Omental fat pad (tissue), 4 donors: Measurements from ENCODE around the gene FLT4. TPM values are rescaled to one million over a fixed set of nuclear protein-coding genes. Genes with fewer than 3 reads are reported as not detected.

ENCODE experiments used
- ATAC-seq: fragments of 150-250 bp; one replicate; pipeline ENCODE4 v1.9.1; 2016; ENCODE audit warnings: mild to moderate bottlenecking, moderate library complexity; ENCODE audit not compliant: low FRiP score
- DNase-seq: peaks from one replicate; pipeline ENCODE4 v3.0.0-alpha.2; 2019; ENCODE audit warnings: low spot score
- CTCF ChIP-seq, 3 donors: fragments of 450-650 bp; IDR thresholded peaks; one replicate each; pipeline ENCODE4 v1.5.1; 2016 to 2017; ENCODE audit warnings: antibody characterized with exemption in 3 of 3, mild to moderate bottlenecking in 3 of 3, moderate library complexity in 2 of 3
- total RNA-seq, 4 donors: library from RNA; depleted of rRNA; stranded (reverse); fragments of >200 nt; gene quantifications; one replicate each; pipeline ENCODE4 v1.1.0, GENCODE V29; 2016

FLT4 gene
- total RNA-seq, 4 donors from 2014 or later: 8.9 to 50.6 (median 15.4) TPM

GRCh38 chr5:180599981-180600553 is 49.3 kb downstream of the FLT4 start:
- ATAC-seq: no peak
- no peak for TF ChIP-seq CTCF (IDR thresholded peaks at IDR 0.05)
- no peak for DNase-seq

GRCh38 chr5:180599590-180599914 is 49.8 kb downstream of the FLT4 start:
- TF ChIP-seq CTCF (IDR thresholded peaks at IDR 0.05): no peak
- ATAC-seq: no peak
- no peak for DNase-seq

- DNase-seq (no peak), ATAC-seq (no peak)
- TF ChIP-seq CTCF (IDR thresholded peaks at IDR 0.05): no peak
Measured at GRCh38 chr5:180598797-180599589, 50.4 kb downstream of the FLT4 start.

GRCh38 chr5:180598316-180598701 is 51.1 kb downstream of the FLT4 start:
- DNase-seq (no peak), ATAC-seq (no peak)
- TF ChIP-seq CTCF (IDR thresholded peaks at IDR 0.05): no peak

- DNase-seq: no peak
- no peak for ATAC-seq
- TF ChIP-seq CTCF (IDR thresholded peaks at IDR 0.05): no peak
Measured at GRCh38 chr5:180596668-180597231, 52.6 kb downstream of the FLT4 start.

- TF ChIP-seq CTCF (IDR thresholded peaks at IDR 0.05): no peak
- DNase-seq (no peak), ATAC-seq (no peak)
Measured at GRCh38 chr5:180596115-180596667, 53.2 kb downstream of the FLT4 start.
